ENCODE results near the gene MTAP.

The MTAP gene

GRCh38 chr9:21789541-21790037 is 12.8 kb upstream of the MTAP start:
- H2AFZ ChIP-seq (ENCODE audit: low read length), result no peak overlapping the region
- no peak overlapping the region for H3K9ac ChIP-seq (ENCODE audit: low read length)
- 0 out of 2 replicates have a peak, but pooled peaks cover 7% of the 10 kb centered on the region for H3F3A ChIP-seq (ENCODE audit: insufficient read depth, low read length)
- H3K79me2 ChIP-seq (ENCODE audit: low read length), result no peaks in the 10 kb centered on the region
- peak; percentile 78 for DNase-seq
- H3K27me3 ChIP-seq (replicated peaks; ENCODE audit: insufficient read depth, low read length), result no peaks in the 10 kb centered on the region
- H3K4me2 ChIP-seq (ENCODE audit: low read depth, low read length), result peak overlapping the region; percentile 57
- no peaks in the 10 kb centered on the region for H3K36me3 ChIP-seq (replicated peaks; ENCODE audit: insufficient read depth, low read length)
- no peak overlapping the region for H3K27ac ChIP-seq (ENCODE audit: low read length)
- H3K9me3 ChIP-seq (replicated peaks; ENCODE audit: insufficient read depth, low read length), result no peaks in the 10 kb centered on the region
- 0 out of 2 replicates have a peak, but pooled peaks cover 3% of the 10 kb centered on the region for H3K4me1 ChIP-seq (ENCODE audit: low read length)
- H4K20me1 ChIP-seq (ENCODE audit: insufficient read depth, low read length), result no peaks in the 10 kb centered on the region
- TF ChIP-seq EZH2phosphoT487 (IDR thresholded peaks at IDR 0.05; ENCODE audit: low read length), result no peak
- TF ChIP-seq CTCF (IDR thresholded peaks at IDR 0.05; ENCODE audit: low read length), result peak; percentile 59
- TF ChIP-seq EZH2 (optimal IDR thresholded peaks at IDR 0.05; ENCODE audit: low read depth, low read length), result no peak
- no peaks in the 10 kb centered on the region for H3K9me2 ChIP-seq (replicated peaks; ENCODE audit: insufficient read depth, low read length)
- H3K4me3 ChIP-seq (ENCODE audit: low read length), result peak overlapping the region; percentile 28

GRCh38 chr9:21795483-21795882 is 7.0 kb upstream of the MTAP start:
- H3K27me3 ChIP-seq (replicated peaks; ENCODE audit: insufficient read depth, low read length), result no peaks in the 10 kb centered on the region
- no peak overlapping the region for H3K27ac ChIP-seq (ENCODE audit: low read length)
- TF ChIP-seq CTCF (IDR thresholded peaks at IDR 0.05; ENCODE audit: low read length) (no peak), EZH2 (optimal IDR thresholded peaks at IDR 0.05; ENCODE audit: low read depth, low read length) (no peak), EZH2phosphoT487 (IDR thresholded peaks at IDR 0.05; ENCODE audit: low read length) (no peak)
- H3K4me1 ChIP-seq (ENCODE audit: low read length), result no peaks in the 10 kb centered on the region
- no peaks in the 10 kb centered on the region for H4K20me1 ChIP-seq (ENCODE audit: insufficient read depth, low read length)
- no peak overlapping the region for H3K9ac ChIP-seq (ENCODE audit: low read length)
- no peaks in the 10 kb centered on the region for H3K9me3 ChIP-seq (replicated peaks; ENCODE audit: insufficient read depth, low read length)
- no peaks in the 10 kb centered on the region for H3K36me3 ChIP-seq (replicated peaks; ENCODE audit: insufficient read depth, low read length)
- no peaks in the 10 kb centered on the region for H3K79me2 ChIP-seq (ENCODE audit: low read length)
- H3K4me2 ChIP-seq (ENCODE audit: low read depth, low read length), result no peak overlapping the region
- no peak overlapping the region for H2AFZ ChIP-seq (ENCODE audit: low read length)
- H3F3A ChIP-seq (ENCODE audit: insufficient read depth, low read length), result no peaks in the 10 kb centered on the region
- no peak for DNase-seq
- no peaks in the 10 kb centered on the region for H3K9me2 ChIP-seq (replicated peaks; ENCODE audit: insufficient read depth, low read length)
- H3K4me3 ChIP-seq (ENCODE audit: low read length), result no peak overlapping the region

- H3K79me2 ChIP-seq (ENCODE audit: low read length), result no peaks in the 10 kb centered on the region
- H3K9me2 ChIP-seq (replicated peaks; ENCODE audit: insufficient read depth, low read length), result no peaks in the 10 kb centered on the region
- TF ChIP-seq EZH2 (optimal IDR thresholded peaks at IDR 0.05; ENCODE audit: low read depth, low read length), result no peak
- TF ChIP-seq CTCF (IDR thresholded peaks at IDR 0.05; ENCODE audit: low read length), result no peak
- no peak for TF ChIP-seq EZH2phosphoT487 (IDR thresholded peaks at IDR 0.05; ENCODE audit: low read length)
- H4K20me1 ChIP-seq (ENCODE audit: insufficient read depth, low read length), result no peaks in the 10 kb centered on the region
- DNase-seq, result no peak
- no peaks in the 10 kb centered on the region for H3K36me3 ChIP-seq (replicated peaks; ENCODE audit: insufficient read depth, low read length)
- H3F3A ChIP-seq (ENCODE audit: insufficient read depth, low read length), result no peaks in the 10 kb centered on the region
- no peak overlapping the region for H2AFZ ChIP-seq (ENCODE audit: low read length)
- H3K4me3 ChIP-seq (ENCODE audit: low read length), result no peak overlapping the region
- no peak overlapping the region for H3K9ac ChIP-seq (ENCODE audit: low read length)
- H3K27me3 ChIP-seq (replicated peaks; ENCODE audit: insufficient read depth, low read length), result no peaks in the 10 kb centered on the region
- no peaks in the 10 kb centered on the region for H3K4me1 ChIP-seq (ENCODE audit: low read length)
- H3K27ac ChIP-seq (ENCODE audit: low read length), result no peak overlapping the region
- no peak overlapping the region for H3K4me2 ChIP-seq (ENCODE audit: low read depth, low read length)
- H3K9me3 ChIP-seq (replicated peaks; ENCODE audit: insufficient read depth, low read length), result no peaks in the 10 kb centered on the region
Observed at GRCh38 chr9:21796768-21797167, 5.7 kb upstream of the MTAP start.

Data from MM.1S (cell line).